ENCODE measurements around the gene EFNA1. TPM values are rescaled to one million over a fixed set of nuclear protein-coding genes. Genes with fewer than 3 reads are reported as not detected.

The EFNA1 gene
- total and polyA plus RNA-seq, 2 of the 13 experiments (the other 11 are each of a cell fraction or from before 2014, with no cell fraction given), result 81.8 to 874 TPM

DNA sequence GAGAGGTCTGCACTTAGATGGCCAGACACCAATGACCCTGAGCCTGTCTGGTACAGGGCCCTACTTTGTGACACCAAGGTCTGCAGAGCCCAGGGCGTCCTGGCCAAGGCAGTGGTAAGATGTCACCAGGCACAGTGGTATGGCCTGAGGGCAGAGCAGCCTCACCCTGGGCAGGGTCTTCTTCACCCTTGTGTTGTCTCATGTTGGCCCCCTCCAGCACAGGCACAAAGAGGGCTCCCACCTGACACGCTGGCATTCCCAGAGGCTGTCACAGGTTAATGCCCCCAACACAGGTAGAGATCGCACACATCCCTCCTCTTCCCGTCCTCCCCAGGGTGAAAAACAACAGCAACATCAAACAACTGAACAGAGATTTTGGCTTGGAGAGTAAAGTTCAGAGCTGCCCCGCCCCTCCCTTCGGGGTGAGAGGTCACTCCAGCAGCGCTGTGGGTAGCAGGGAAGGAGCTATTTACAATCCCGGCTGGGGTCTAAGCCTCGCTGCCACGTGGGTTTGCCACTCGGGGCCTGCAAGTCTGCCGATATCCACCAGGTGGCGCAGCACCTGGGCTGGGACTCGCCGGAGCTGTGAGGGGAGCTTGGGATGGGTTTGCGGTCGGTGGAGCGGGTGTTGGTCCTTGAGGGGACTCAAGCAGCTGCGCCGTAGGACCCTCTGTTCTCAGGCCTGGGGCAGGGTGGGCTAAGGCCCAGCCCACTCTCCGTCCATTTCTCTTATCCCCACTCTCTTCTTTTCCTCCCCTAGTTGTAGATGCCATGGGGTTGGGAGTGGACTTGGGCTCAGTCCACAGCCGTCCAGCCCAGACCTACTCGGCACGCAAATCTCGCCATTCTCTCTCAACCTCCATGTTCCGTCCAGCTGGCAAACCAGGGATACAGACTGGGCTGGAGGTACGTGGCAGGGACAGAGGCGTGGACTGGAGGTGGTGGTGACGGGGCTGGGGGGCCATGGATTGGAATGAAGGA lies 36.3 kb upstream of the EFNA1 start (continued):
- TF ChIP-seq, protein P1, sequence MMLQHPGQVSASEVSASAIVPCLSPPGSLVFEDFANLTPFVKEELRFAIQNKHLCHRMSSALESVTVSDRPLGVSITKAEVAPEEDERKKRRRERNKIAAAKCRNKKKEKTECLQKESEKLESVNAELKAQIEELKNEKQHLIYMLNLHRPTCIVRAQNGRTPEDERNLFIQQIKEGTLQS (CRISPR knock-in tag; IDR thresholded peaks at IDR 0.05), result no peak; the same call in 1 of the 2 replicates
- TF ChIP-seq DMTF1 (CRISPR knock-in tag; IDR thresholded peaks at IDR 0.05) (no peak), HMG20B (CRISPR knock-in tag; conservative IDR thresholded peaks at IDR 0.05) (peak; percentile 74), CREB3 (CRISPR knock-in tag; IDR thresholded peaks at IDR 0.05) (no peak), FOXA1 (IDR thresholded peaks at IDR 0.05) (no peak), FOXA1 (CRISPR knock-in tag; IDR thresholded peaks at IDR 0.05) (peak; percentile 78), JUN (CRISPR knock-in tag; IDR thresholded peaks at IDR 0.05) (no peak), TFDP1 (CRISPR knock-in tag; IDR thresholded peaks at IDR 0.05; ENCODE audit: borderline replicate concordance) (peak; percentile 60; the same call in 1 of the 2 replicates)
- TF ChIP-seq, protein P2, sequence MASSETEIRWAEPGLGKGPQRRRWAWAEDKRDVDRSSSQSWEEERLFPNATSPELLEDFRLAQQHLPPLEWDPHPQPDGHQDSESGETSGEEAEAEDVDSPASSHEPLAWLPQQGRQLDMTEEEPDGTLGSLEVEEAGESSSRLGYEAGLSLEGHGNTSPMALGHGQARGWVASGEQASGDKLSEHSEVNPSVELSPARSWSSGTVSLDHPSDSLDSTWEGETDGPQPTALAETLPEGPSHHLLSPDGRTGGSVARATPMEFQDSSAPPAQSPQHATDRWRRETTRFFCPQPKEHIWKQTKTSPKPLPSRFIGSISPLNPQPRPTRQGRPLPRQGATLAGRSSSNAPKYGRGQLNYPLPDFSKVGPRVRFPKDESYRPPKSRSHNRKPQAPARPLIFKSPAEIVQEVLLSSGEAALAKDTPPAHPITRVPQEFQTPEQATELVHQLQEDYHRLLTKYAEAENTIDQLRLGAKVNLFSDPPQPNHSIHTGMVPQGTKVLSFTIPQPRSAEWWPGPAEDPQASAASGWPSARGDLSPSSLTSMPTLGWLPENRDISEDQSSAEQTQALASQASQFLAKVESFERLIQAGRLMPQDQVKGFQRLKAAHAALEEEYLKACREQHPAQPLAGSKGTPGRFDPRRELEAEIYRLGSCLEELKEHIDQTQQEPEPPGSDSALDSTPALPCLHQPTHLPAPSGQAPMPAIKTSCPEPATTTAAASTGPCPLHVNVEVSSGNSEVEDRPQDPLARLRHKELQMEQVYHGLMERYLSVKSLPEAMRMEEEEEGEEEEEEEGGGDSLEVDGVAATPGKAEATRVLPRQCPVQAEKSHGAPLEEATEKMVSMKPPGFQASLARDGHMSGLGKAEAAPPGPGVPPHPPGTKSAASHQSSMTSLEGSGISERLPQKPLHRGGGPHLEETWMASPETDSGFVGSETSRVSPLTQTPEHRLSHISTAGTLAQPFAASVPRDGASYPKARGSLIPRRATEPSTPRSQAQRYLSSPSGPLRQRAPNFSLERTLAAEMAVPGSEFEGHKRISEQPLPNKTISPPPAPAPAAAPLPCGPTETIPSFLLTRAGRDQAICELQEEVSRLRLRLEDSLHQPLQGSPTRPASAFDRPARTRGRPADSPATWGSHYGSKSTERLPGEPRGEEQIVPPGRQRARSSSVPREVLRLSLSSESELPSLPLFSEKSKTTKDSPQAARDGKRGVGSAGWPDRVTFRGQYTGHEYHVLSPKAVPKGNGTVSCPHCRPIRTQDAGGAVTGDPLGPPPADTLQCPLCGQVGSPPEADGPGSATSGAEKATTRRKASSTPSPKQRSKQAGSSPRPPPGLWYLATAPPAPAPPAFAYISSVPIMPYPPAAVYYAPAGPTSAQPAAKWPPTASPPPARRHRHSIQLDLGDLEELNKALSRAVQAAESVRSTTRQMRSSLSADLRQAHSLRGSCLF (CRISPR knock-in tag; IDR thresholded peaks at IDR 0.05; ENCODE audit: borderline replicate concordance), result no peak
- TF ChIP-seq, protein P3, sequence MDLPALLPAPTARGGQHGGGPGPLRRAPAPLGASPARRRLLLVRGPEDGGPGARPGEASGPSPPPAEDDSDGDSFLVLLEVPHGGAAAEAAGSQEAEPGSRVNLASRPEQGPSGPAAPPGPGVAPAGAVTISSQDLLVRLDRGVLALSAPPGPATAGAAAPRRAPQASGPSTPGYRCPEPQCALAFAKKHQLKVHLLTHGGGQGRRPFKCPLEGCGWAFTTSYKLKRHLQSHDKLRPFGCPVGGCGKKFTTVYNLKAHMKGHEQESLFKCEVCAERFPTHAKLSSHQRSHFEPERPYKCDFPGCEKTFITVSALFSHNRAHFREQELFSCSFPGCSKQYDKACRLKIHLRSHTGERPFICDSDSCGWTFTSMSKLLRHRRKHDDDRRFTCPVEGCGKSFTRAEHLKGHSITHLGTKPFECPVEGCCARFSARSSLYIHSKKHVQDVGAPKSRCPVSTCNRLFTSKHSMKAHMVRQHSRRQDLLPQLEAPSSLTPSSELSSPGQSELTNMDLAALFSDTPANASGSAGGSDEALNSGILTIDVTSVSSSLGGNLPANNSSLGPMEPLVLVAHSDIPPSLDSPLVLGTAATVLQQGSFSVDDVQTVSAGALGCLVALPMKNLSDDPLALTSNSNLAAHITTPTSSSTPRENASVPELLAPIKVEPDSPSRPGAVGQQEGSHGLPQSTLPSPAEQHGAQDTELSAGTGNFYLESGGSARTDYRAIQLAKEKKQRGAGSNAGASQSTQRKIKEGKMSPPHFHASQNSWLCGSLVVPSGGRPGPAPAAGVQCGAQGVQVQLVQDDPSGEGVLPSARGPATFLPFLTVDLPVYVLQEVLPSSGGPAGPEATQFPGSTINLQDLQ (CRISPR knock-in tag; IDR thresholded peaks at IDR 0.05), result no peak

Data from HepG2 (cell line).